GM12878 (cell line): ENCODE results near the gene SLC25A39.

ENCODE experiments used
- CTCF ChIP-seq, 3 experiments: IDR thresholded peaks in 2 of 3; conservative IDR thresholded peaks in 1 of 3; 2 replicates each; pipeline ENCODE4 v1.5.1; 2011; ENCODE audit warnings: low read depth in 3 of 3, low read length in 3 of 3, mild to moderate bottlenecking in 3 of 3, control low read depth in 2 of 3, moderate library complexity in 2 of 3, inconsistent platforms in 1 of 3, mixed read lengths in 1 of 3; ENCODE audit not compliant: control insufficient read depth in 2 of 3, insufficient read depth in 1 of 3; ENCODE audit errors: extremely low read depth in 1 of 3
- FOXK2 ChIP-seq: fragments of 450-650 bp; IDR thresholded peaks from 2 replicates; pipeline ENCODE4 v1.6.1; 2017; ENCODE audit warnings: mild to moderate bottlenecking, moderate library complexity

GRCh38 chr17:44320066-44320465 is 4.6 kb downstream of the SLC25A39 start:
- TF ChIP-seq FOXK2 (no peak), CTCF (IDR thresholded peaks at IDR 0.05 in 2 of 3, conservative IDR thresholded peaks at IDR 0.05 in 1 of 3; ENCODE audit: control insufficient read depth in 2 of 3, extremely low read depth in 1 of 3, insufficient read depth in 1 of 3, low read depth in 3 of 3, low read length in 3 of 3) (no peak)
